ENCODE results near the gene ARFIP2. TPM values are rescaled to one million over a fixed set of nuclear protein-coding genes. Genes with fewer than 3 reads are reported as not detected.
A peak's percentile ranks its signal among the peaks of the same experiment; 100 is the strongest.
"Not testable (repeated sequence)": the region's sequence is repeated elsewhere in the genome, so short reads cannot be mapped to it uniquely, and the experiment has no call there.

Gene ARFIP2
- 35.7 TPM for polyA plus RNA-seq (2012; ENCODE audit: missing spikeins)

GRCh38 chr11:6481012-6481923 lies at the start of gene ARFIP2, which contains the start of gene TIMM10B:
Gene ARFIP2 (minus strand): TSS chr11:6481331. CDS start chr11:6480421, 910 bp downstream.
Gene TIMM10B (plus strand): TSS chr11:6481501. CDS start chr11:6481517, 16 bp downstream.
- DNase-seq (ENCODE audit: insufficient read length) (peak; percentile 99), FAIRE-seq (peak; percentile 100)
- TF ChIP-seq TAF1 (IDR thresholded peaks at IDR 0.05; ENCODE audit: borderline replicate concordance, low read depth, low read length) = no peak
- peak; percentile 96 for TF ChIP-seq POLR2AphosphoS5 (IDR thresholded peaks at IDR 0.05; ENCODE audit: low read depth, low read length)
- peak; percentile 91; the same call in 1 of the 2 replicates for TF ChIP-seq POLR2A (IDR thresholded peaks at IDR 0.05; ENCODE audit: low read depth, low read length)

- TF ChIP-seq TAF1 (IDR thresholded peaks at IDR 0.05; ENCODE audit: borderline replicate concordance, low read depth, low read length) (no peak), POLR2AphosphoS5 (IDR thresholded peaks at IDR 0.05; ENCODE audit: low read depth, low read length) (no peak), POLR2A (IDR thresholded peaks at IDR 0.05; ENCODE audit: low read depth, low read length) (no peak)
- FAIRE-seq (no peak), DNase-seq (ENCODE audit: insufficient read length) (no peak)
Observed at GRCh38 chr11:6530848-6531247, 49.7 kb upstream of the ARFIP2 start.

- FAIRE-seq (peak; percentile 14), DNase-seq (ENCODE audit: insufficient read length) (no peak)
- TF ChIP-seq TAF1 (IDR thresholded peaks at IDR 0.05; ENCODE audit: borderline replicate concordance, low read depth, low read length) = no peak
- no peak for TF ChIP-seq POLR2AphosphoS5 (IDR thresholded peaks at IDR 0.05; ENCODE audit: low read depth, low read length)
- TF ChIP-seq POLR2A (IDR thresholded peaks at IDR 0.05; ENCODE audit: low read depth, low read length) = no peak
Observed at GRCh38 chr11:6529266-6529665, 48.1 kb upstream of the ARFIP2 start.

DNA sequence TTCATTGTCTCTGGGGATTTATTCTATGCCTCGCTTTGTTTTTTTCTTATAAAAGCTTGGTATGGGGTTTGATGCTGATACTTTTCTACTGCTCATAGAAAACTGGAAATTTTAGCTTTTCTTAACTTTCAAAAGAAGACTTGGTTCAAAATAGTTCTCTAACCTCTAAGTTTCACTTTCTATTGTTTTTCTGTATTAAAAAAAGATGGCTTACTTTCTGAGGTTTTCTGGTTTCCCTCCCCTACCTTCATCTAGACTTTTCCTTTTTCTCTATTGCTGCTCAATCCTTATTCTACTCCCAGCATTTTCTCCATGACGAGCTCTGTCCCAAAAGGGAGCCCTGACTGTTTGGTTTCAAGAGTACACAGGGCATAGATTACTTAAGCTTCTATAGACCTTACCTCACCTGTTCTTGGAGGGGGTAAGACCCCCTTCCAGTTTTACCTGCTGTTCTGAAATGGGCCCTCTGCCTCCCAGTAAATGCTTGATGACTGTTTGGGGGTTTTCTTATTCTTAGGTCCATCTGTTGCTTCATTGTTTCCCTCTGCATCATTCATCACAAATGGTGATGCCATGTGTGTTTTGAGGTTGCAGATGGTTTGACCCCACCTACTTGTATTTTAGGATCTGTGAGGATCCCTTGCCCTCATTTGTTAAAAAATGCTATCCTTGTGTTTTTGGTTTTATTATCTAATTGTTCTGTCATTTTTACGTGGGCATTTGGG lies 45.4 kb upstream of the ARFIP2 start:
- FAIRE-seq = peak; percentile 40
- no peak for DNase-seq (ENCODE audit: insufficient read length)
- TF ChIP-seq POLR2A (IDR thresholded peaks at IDR 0.05; ENCODE audit: low read depth, low read length) = no peak

GRCh38 chr11:6523253-6523652 lies 42.1 kb upstream of the ARFIP2 start:
- DNase-seq (ENCODE audit: insufficient read length) = no peak
- TF ChIP-seq POLR2AphosphoS5 (IDR thresholded peaks at IDR 0.05; ENCODE audit: low read depth, low read length) = no peak
- no peak for TF ChIP-seq TAF1 (IDR thresholded peaks at IDR 0.05; ENCODE audit: borderline replicate concordance, low read depth, low read length)
- TF ChIP-seq POLR2A (IDR thresholded peaks at IDR 0.05; ENCODE audit: low read depth, low read length) = no peak
- FAIRE-seq = no peak

DNA sequence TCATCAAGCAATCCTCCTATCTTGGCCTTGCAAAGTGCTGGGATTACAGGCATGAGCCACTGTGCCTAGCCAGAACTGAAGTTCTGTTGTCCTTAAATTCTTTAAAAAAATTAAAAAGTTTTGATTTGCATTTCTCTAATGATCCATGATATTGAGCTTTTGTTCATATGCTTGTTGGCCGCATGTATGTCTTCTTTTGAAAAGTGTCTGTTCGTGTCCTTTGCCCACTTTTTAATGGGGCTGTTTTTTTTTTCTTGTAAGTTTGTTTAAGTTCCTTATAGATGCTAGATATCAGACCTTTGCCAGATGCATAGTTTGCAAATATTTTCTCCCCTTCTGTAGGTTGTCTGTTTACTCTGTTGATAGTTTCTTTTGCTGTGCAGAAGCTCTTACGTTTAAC lies 40.8 kb upstream of the ARFIP2 start:
- not testable (repeated sequence) for DNase-seq (ENCODE audit: insufficient read length); FAIRE-seq

DNA sequence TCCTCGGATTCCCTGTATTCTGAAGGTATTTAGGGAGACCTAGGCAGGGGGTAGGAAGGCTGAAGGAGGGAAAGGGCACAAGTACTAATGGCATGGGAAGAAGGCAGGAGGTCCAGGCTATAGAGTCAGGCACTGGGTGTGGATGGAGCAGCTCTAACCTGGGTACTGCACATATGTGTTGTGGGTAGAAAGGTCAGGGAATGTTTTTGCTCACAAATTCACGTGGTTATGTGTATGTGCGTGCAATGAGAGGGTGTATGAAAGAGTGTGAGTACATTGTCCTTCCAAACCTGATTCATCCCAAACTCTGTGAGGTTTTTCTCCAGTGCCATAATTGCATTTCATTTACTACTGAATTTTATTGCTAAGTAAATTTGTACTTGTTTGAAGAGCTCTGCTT lies 39.1 kb upstream of the ARFIP2 start:
- FAIRE-seq = no peak
- DNase-seq (ENCODE audit: insufficient read length) = no peak
- TF ChIP-seq POLR2A (IDR thresholded peaks at IDR 0.05; ENCODE audit: low read depth, low read length) (no peak), POLR2AphosphoS5 (IDR thresholded peaks at IDR 0.05; ENCODE audit: low read depth, low read length) (no peak), TAF1 (IDR thresholded peaks at IDR 0.05; ENCODE audit: borderline replicate concordance, low read depth, low read length) (no peak)

GRCh38 chr11:6516865-6517264 lies 35.7 kb upstream of the ARFIP2 start:
- TF ChIP-seq POLR2A (IDR thresholded peaks at IDR 0.05; ENCODE audit: low read depth, low read length) (no peak), POLR2AphosphoS5 (IDR thresholded peaks at IDR 0.05; ENCODE audit: low read depth, low read length) (no peak), TAF1 (IDR thresholded peaks at IDR 0.05; ENCODE audit: borderline replicate concordance, low read depth, low read length) (no peak)
- DNase-seq (ENCODE audit: insufficient read length) (no peak), FAIRE-seq (no peak)

DNA sequence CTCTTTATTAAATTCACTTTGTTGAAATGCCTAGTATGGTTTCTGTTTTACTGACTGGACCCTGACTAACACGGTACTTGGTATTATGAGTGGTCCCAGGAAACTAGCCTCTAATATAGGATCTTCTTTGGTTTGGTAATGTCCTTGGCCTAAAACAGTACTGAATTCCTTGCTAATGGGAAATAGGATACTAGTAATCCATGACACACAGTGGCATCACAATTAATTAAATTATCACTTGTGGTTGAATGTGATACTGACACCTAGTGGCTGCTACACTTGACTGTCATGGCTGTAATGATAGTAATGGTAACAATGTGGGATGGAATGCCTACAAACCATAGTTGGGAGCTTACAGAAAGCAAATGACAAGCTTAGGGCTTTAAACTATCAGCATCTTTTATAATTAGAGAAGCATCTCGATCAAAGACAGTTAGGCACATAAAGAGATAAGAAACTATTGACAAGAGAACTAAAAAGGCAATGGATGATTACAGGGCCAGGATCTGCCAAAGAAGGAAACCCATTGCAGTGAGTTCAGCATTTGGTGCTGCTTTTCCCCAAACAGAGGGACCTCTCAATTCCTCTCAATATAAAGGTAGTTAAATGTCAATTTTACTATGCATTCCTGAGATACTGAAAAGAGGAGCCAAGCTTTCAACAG lies 24.6 kb upstream of the ARFIP2 start:
- FAIRE-seq = peak; percentile 40
- DNase-seq (ENCODE audit: insufficient read length) = no peak
- no peak for TF ChIP-seq POLR2AphosphoS5 (IDR thresholded peaks at IDR 0.05; ENCODE audit: low read depth, low read length)
- TF ChIP-seq POLR2A (IDR thresholded peaks at IDR 0.05; ENCODE audit: low read depth, low read length) = no peak
- no peak for TF ChIP-seq TAF1 (IDR thresholded peaks at IDR 0.05; ENCODE audit: borderline replicate concordance, low read depth, low read length)

DNA sequence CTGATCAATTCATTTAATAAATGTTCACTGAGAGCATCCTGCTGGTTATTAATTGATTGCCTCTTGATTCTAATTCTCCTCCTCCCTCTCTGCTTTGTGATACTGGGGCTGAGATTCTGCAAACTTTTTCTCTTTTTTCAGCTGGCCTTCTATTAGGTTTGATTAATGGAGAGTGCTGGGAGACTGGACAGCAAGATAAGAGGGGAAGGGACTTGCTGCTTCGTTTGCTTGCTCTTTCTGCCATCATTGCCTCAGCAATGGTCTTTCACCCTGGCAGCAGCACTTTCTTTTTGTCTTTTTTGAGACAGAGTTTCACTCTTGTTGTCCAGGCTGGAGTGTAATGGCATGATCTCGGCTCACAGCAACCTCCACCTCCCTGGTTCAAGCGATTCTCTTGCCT lies 23.0 kb upstream of the ARFIP2 start:
- DNase-seq (ENCODE audit: insufficient read length) (no peak), FAIRE-seq (no peak)
- TF ChIP-seq POLR2AphosphoS5 (IDR thresholded peaks at IDR 0.05; ENCODE audit: low read depth, low read length) (no peak), POLR2A (IDR thresholded peaks at IDR 0.05; ENCODE audit: low read depth, low read length) (no peak), TAF1 (IDR thresholded peaks at IDR 0.05; ENCODE audit: borderline replicate concordance, low read depth, low read length) (no peak)

DNA sequence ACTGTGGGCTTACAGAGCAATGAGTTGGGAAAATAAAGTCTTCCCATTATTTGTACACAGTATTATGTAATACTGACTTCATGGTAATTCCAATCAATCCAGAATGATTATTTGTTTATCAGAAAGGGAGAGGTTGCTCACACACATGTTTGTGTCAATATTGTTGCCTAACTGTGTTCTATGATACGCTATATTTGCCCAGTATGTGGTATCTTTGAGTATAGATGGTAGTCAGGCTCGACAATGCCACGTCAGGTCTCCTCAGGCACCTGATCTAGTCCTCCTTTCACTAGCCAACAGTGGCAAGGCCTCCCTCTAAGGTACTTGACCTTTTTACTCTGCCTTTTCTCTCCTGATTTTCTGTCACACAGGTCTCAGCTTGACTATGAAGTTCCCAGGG lies 21.3 kb upstream of the ARFIP2 start:
- no peak for TF ChIP-seq POLR2AphosphoS5 (IDR thresholded peaks at IDR 0.05; ENCODE audit: low read depth, low read length)
- TF ChIP-seq TAF1 (IDR thresholded peaks at IDR 0.05; ENCODE audit: borderline replicate concordance, low read depth, low read length) = no peak
- no peak for TF ChIP-seq POLR2A (IDR thresholded peaks at IDR 0.05; ENCODE audit: low read depth, low read length)
- DNase-seq (ENCODE audit: insufficient read length) (no peak), FAIRE-seq (no peak)

Data from GM12892 (cell line).